ENCODE results near the gene PEX11G. TPM values are rescaled to one million over a fixed set of nuclear protein-coding genes. Genes with fewer than 3 reads are reported as not detected.

Gene PEX11G
- polyA plus RNA-seq, 1 donor, result 4.0 TPM

DNA sequence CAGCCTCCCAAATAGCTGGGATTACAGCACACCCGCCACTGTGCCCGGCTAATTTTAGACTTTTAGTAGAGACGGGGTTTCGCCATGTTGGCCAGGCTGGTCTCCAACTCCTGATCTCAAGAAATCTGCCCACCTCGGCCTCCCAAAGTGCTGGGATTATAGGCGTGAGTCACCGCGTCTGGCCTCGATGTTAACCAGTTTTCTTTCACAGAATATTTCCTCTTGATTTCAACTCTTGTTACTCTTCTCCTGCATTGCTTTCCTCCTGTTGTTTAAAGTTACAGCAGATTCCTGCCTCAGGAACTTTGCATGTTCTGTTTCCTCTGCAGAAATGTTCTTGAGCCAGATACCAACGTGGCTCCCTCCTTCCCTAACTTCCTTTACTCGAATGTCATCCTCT is 3.7 kb upstream of the PEX11G start:
- DNase-seq, result no peak

DNA sequence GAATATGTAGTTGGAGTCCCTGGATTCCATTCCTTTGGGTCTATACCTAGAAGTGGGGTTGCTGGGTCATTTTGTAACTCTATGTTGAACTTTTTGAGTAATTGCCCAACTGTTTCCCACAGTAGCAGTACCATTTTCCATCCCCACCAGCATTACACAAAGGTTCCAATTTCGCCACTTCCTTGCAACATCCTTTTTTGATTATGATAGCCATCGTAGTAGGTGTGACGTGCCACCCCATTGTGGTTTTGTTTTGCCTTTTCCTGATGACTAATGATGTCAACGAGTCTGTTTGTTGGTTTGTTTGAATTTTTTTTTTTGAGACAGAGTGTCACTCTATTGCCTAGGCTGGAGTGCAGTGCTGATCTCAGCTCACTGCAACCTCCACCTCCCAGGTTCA is 3.3 kb upstream of the PEX11G start:
- no peak for DNase-seq

DNA sequence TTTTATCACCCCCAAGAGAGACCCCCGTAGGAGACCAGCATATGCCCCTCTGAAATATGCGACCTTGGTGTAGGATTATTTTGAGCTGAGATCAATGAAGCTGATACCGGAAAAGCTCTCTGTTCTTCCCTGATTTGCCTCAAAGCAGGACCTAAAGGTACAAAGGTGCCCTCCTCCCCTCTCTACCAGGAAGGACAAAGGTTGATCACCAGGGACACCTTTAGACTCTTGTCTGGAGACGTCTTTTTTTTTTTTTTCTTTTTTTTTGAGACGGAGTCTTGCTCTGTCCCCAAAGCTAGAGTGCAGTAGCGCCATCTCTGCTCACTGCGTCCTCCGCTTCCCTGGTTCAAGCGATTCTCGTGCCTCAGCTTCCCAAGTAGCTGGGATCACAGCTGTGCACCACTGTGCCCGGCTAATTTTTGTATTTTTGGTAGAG is 792 bp upstream of the PEX11G start:
- DNase-seq, result no peak

DNA sequence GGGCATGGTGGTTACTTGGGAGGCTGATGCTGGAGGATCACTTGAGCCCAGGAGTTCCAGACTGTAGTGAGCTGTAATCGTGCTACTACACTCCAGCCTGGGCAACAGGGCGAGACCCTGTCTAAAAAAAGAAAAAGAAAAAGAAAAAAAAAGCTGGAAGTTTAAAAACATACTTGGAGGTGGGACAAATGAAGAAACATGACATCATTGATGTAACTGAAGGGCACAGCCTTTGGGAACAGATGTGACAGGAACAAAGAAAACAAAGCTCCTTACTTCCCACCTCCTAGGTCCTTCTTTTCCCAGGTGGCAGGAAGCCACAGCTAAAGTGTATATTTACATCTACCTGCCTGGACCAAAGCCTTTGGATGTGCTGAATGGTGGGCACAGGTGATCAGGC is 1.9 kb downstream of the PEX11G start:
- DNase-seq, result no peak

DNA sequence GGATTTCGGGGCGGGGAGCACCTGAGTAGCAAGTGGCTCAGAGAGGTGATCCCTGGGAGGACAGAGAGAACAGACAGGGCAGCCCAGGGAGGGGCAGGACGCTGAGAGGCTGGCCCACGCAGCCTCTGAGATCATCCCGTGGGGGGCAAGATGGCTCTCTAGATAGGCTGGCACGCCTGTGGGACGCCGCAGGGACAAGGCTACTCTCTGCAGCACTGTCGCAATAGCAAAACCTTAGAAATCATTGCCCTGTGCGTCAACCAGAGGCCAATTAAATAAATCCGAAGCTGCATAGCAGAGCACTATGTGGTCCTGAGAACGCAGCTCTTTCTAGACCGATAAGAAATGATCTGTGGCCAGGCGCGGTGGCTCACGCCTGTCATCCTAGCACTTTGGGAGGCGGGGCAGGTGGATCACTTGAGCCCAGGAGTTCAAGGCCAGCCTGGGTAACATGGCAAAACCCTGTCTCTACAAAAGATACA is 5.1 kb downstream of the PEX11G start:
- no peak for DNase-seq

DNA sequence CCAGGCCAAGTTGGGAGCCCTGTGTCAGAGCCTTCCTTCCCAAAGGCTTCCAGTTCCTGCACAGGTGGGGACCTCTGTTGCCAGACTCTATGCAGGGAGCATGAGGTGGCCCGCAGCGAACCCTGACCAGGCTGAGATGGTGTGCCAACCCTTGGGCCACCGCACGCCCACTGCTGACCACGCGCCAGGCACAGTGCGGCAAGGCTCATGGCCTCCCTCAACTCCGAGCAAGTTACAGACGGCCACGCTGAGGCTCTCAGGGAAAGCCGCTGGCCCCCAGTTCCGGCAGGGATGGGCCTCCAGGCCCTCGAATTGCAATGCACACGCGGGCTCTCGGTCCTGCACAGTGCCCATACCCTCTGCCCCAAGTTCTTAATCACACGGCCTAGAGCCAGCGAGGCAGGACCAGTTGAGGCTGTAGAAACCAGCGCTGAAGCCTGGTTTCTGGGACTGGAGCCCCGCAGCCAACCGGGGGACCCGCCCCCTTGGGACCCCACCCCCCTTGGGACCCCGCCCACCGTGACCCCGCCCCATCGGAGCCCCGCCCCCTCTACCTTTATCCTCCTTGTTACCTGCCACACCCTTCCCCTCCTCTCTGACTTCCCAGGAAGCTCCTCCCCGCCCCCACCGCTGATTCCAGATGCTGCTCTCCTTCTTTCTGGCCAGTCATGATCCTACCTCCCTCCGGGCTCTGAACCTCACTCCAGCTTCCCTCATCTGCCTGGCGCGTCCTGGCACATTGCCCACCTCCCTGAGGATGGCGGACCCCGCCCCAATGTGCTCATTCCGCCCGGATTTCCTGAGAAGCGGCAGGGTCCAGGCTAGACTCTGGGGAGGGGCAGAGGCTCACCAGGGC is 6.0 kb downstream of the PEX11G start:
- no peak for DNase-seq

DNA sequence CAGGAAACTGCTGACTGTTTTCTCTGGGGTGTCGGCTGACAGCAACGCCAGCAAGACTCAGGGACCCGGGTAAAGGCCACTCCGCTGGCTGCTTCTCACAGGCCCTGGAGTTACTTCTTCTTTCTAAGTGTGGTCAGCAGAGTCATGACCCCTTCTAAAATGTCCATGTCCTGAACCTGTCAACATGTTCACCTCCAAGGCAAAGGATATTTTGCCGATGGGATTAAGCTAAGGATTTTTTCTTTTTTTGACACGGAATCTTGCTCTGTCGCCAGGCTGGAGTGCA is 7.9 kb downstream of the PEX11G start:
- DNase-seq, result no peak

DNA sequence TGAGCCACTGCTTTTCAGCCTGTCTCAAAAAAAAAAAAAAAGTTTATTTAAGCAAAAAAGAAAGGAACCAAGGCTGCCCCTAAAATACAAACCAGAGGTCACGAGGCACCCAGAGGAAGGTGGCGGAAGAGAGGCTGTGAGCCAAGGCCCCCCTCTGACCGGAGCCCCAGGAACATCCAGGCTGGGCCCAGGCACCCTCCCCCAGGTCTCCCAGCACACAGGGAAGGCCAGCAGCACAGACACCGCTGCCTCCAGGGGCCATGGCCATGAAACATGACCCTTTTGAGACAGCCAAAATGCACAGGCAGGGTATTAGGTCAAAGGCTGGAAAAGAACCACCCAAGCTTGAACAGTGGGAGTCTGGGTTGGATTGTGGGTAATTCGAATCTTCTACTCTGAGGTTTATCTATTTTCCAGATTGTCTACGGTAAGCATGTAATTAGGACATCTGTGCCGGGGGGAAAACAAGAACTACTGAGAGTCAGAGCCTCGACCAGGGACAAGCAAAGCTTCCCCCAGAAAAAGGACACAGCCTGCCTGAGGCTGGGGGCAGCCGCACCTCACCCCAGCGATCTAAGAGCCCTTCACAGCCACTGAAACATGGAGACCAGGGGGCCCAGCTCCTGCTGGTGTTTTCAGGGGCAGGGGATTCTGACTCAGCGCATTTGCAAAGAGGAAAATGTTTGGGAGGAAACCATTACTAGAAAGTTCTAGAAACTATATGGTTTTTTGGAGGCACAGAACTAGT is 8.4 kb downstream of the PEX11G start:
- DNase-seq, result no peak

DNA sequence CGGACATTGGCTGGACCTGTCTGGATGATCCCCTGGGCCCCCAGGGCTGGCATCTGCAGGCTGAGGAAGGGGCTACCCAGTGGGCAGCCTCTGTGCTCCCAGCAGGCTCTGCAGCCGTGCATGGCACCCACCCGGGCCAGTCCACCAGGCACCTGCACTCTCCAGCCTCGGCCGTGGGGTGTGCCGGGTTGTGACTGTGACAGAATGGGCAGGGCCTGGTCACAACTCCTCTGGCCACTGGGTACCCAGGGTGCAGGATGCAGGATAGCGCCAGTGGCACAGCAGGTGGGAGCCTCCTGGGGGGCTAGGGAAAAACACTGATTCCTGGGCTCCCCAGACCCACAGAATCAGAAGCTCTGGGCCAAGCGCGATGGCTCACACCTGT is 10.0 kb downstream of the PEX11G start:
- DNase-seq, result no peak

DNA sequence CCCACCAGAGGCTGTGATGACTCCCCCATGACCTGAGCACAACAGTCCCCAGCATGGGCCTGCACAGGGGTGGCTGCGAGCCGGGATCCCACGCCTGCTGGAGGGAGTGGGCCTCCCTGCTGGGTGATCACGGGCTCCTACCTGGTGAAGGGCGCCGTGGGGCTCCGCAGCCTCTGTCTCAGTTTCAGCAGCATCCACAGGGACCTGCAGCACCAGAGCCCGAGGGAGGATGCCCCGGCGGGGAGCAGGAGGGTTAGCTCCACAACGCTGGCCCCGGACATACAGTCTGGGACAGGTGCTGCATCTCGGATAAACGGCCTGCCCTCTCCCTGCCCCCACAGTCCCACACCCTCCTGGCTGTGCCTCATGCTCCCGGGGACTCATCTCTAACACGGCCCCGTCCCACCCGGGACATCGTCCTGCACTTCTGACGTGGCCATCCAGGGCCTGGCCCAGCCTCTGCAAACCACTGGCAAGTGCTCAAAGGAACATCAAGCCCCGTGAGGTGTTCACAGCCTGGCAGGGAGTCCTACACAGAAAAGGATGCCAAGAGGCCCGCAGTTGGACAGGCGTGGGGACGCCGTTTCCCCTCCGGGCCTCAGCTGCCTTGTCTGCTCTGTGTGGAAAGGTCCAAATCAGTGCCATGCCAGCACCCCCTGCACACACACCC is 10.5 kb downstream of the PEX11G start:
- DNase-seq, result no peak

DNA sequence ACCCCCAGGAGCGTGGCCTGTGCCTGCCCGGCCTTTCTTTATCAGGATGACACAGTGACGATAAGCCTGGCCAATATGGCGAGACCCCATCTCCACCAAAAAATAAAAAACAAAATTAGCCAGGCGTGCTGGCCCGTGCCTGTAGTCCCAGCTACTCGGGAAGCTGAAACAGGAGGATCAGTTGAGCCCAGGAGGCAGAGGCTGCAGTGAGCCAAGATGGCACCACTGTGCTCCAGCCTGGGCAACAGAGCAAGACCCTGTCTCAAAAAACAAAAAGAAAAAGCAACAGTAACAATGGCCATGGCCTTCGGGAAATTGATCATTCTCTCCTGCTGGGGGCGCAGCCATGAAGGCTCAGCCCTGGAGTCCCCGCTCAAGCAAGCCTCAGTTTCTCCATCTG is 11.1 kb downstream of the PEX11G start:
- no peak for DNase-seq

DNA sequence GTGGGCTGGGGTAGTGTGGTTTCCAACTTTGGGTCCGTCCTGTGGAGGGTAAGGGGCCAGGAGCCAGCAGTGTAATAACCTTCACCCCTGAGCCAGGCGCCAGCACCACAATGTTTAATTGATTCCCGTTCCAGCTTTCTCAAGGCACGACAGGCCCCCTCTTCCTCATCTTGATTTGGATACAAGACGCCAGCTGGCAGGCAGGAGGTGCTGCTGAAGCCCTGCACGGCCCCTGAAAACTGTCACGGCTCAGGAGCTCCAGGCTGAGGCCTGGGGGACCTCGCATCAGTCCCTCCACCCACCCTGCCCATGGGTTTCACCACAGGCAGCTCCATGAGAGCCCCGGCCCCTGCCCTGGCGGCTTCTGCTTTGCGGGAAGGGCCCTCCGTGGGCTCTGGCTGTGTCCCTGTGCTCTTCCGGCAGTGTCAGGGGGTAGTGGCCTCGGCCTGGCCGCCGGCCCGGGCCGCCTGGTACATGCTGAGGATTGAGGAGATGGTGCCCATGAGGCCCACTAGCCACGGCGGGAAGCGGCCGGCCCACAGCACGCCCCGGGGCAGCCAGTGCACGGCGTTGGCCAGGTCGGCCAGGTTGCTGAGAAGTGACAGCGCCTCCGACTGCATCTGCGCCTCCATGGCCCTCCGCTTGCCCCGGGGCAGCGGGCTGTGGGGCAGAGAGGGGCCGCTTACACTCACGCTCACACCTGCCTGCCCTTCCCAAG is 11.9 kb downstream of the PEX11G start:
- DNase-seq, result no peak

DNA sequence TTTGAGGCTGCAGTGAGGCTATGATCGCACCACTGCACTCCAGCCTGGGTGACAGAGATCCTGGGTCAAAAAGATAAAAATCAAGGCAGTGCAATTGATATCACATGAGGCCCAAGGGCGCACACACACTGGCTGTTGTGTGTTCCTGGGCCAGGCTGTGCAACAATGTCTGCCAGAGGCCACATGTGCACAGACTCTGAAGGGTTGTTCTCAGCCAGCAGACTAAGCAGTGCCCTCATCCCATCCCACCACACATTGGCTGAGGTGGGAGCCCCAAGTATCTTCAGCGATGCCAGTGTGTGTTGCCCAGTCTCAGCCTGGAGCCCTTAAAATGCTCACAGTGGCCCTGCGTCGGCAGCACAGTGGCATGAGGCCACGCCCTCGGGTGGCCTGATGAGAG is 12.6 kb downstream of the PEX11G start:
- no peak for DNase-seq

DNA sequence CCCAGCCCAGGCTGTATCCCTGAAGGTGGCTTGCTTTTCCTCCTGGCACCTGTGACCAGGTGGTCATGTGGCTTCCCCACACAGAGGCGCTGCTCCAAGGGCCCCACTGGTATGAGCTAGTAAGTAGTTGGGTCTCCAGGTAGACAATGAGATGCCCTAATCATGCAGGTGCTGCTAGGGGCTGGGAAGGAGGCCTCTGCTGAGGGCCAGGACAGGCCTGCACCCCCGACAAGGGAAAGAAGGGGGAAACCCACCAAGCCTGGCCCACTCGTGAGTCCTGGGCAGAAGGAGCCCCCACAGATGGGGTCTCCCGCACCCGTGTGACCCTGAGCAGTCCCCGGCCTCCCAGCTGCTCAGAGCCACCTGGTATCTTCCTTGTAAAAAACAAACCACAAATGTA is 13.2 kb downstream of the PEX11G start:
- DNase-seq, result no peak

DNA sequence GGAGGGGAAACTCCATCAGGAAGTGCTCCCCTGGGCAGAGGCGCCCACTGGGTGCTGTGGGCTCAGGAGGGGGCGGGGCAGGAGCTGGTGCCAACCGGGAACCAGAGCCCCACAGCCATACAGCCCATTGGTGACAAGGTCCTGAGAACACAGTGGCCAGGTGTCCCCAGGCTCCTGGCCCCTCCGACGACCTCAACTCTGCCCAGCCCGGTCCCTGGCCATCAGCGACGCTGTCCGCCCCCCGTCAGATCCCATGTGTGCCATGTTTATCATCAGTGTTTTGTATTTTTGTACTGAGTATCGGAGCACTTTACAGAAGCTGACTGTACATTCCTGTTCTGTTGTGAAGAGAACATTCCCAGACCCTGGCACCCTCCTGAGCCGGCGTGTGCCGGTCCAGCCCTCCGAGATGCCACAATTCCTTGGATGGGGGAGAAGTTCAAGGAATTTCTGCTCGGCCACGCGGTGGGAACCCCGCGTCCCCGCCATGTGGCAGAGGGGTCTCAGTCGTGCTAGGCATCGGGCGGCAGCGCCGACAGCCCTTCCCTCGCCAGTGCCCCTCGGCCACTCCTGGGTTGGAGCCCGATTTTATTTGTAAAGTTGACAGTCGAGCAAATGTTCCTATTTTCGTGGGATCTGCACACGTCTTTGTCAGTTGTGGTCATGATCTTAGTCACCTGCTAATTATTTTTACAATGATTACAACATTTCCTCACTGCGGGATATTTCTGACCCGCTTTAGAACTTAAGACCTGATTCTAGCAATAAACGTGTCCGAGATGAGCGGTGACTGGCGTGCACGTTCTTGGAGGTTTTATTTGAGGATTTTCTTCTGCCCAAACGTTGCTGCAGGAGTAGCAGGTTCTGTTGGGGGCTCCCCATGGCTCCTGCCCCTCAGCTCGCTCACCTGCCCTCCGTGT is 16.9 kb downstream of the PEX11G start:
- DNase-seq, result no peak

DNA sequence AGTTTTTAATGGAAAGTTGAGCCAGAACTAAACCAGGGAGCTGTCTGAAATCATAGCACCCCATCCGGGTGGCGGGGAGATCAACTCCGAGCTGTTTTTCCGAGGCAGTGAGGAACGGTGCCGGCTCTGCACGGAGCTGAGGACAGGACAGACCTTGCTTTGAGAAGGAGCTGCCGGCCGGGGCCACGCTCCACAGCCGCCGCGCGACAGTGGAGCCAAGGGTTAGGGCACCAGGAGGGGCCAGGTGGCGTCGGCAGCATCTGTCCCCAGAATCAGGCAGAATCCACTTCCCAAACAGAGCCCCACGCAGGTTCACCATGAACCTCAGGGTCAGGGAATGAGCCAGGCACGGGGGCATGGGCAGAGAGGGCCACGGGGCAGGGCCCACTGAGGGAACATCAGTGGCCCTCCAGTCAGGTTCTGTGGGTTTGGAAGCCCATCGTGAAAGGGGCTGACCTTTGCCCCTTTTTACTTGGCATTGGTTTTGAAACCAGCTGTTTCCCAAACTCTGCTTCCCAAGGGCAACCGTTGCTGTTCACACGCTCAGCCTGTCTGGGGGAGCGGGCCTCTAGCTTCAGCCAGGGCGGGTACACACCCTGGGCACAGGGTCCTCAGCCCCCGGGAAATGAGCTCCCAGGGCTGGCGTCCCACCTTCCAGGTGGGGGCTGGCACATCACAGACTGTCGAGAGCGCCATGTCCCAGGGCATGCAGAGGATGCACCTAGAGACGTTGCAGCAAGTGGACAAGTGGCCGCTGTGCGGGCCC is 18.1 kb downstream of the PEX11G start:
- DNase-seq, result no peak

DNA sequence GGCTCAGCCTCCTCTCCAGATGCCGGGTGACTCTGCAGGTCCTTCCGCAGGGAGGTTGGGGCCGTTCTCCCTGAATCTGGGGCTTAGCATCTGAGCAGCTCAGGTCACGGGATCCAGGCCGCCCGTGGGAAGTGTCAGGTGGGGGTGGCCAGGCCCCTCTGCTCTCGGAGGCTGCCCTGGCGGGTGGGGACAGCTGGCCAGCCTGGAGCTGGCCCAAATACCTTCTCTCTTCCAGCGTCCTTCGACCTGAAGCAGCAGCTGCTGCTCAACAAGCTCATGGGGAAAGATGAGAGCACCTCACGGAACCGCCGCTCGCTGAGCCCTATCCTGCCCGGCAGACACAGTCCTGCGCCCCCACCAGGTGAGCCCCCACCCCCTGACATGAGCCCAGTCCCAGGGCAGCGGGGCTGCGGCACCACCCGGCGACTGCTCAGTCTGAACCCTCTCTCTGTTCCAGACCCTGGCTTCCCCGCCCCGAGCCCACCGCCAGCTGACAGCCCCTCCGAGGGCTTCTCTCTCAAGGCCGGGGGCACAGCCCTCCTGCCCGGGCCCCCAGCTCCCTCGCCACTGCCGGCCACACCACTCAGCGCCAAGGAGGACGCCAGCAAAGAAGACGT is 19.1 kb downstream of the PEX11G start:
- DNase-seq, result no peak

DNA sequence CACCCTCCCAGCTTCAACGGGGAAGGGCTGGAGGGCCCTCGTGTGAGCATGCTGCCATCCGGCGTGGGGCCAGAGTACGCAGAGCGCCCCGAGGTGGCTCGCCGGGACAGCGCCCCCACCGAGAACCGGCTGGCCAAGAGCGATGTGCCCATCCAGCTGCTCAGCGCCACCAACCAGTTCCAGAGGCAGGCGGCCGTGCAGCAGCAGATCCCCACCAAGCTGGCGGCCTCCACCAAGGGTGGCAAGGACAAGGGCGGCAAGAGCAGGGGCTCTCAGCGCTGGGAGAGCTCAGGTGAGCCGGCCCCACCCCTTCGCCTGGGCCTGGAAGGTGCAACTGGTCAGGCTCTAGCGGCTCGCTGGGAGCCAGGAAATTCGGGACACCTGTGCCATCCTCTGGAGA is 20.0 kb downstream of the PEX11G start:
- no peak for DNase-seq

DNA sequence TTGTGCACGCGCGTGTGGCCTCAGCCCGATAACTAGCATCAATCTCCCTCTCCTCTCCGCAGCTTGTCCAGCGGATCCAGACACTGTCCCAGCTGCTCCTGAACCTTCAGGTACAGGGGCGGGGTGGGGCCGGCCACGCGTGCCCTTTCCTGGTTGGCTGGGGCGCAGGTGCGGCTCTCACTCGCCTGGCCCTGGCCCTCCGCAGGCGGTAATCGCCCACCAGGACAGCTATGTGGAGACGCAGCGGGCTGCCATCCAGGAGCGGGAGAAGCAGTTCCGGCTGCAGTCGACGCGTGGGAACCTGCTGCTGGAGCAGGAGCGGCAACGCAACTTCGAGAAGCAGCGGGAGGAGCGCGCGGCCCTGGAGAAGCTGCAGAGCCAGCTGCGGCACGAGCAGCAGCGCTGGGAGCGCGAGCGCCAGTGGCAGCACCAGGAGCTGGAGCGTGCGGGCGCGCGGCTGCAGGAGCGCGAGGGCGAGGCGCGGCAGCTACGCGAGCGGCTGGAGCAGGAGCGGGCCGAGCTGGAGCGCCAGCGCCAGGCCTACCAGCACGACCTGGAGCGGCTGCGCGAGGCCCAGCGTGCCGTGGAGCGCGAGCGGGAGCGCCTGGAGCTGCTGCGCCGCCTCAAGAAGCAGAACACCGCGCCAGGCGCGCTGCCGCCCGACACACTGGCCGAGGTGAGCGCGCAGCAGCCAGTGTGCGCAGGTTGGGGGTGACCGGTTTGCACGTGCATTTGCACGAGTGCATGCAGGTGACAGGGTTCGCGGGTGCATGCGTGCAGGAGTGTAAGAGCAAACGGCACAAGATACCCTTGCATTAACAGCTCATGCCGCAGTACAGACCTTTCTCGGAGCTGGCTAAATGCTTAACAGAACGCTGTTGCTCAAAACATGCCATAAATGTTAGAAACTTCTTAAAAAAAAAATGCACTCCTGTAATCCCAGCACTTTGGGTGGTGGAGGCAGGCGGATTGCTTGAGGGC is 21.5 kb downstream of the PEX11G start:
- no peak for DNase-seq

Data from hindlimb muscle (tissue), 1 donor.